CD4-positive, alpha-beta T cell (primary cell): ENCODE measurements around the gene VPS13D. TPM values are rescaled to one million over a fixed set of nuclear protein-coding genes. Genes with fewer than 3 reads are reported as not detected.

Experiments
- ATAC-seq: fragments of 200-7000 bp; cut with Tn5 transposase; one replicate; pipeline ENCODE4 v1.10.0; 2022; ENCODE audit warnings: mild to moderate bottlenecking; ENCODE audit not compliant: poor library complexity
- CTCF ChIA-PET: fragments of 350-600 bp; sonication (Branson Sonifier 250); formaldehyde crosslinking; loops from one replicate; lab custom pipeline; 2021; ENCODE audit warnings: antibody characterized with exemption, inconsistent platforms; lab: Charles Lee
- POLR2A ChIA-PET: fragments of 350-600 bp; sonication (Branson Sonifier 250); formaldehyde crosslinking; loops from one replicate; lab custom pipeline; 2021; ENCODE audit warnings: antibody characterized with exemption, inconsistent platforms; lab: Charles Lee
- DNase-seq, 14 experiments: peaks; one replicate each; pipeline ENCODE4 v3.0.0-alpha.2; 2013 to 2020; ENCODE audit warnings: mixed read lengths in 2 of 14
- H3K27ac ChIP-seq, 2 donors: one replicate each; pipeline versions ENCODE4 v1.5.1 to v1.7.0; 2013; ENCODE audit warnings: low read length in 2 of 2, low read depth in 1 of 2, mild to moderate bottlenecking in 1 of 2
- H3K27me3 ChIP-seq, 2 experiments: 1 replicate in 1 of 2; 2 replicates in 1 of 2; pipeline versions ENCODE4 v1.6.1 to v1.7.0; 2013; ENCODE audit warnings: low read length in 2 of 2, control low read depth in 1 of 2, mild to moderate bottlenecking in 1 of 2, moderate library complexity in 1 of 2; ENCODE audit not compliant: insufficient read depth in 2 of 2, control insufficient read depth in 1 of 2
- H3K36me3 ChIP-seq: one replicate; pipeline ENCODE4 v1.6.1; 2013; ENCODE audit warnings: low read length, control low read depth; ENCODE audit not compliant: insufficient read depth
- H3K4me1 ChIP-seq: one replicate; pipeline ENCODE4 v1.6.1; 2013; ENCODE audit warnings: low read length, control low read depth; ENCODE audit not compliant: insufficient read depth
- H3K4me3 ChIP-seq: one replicate; pipeline ENCODE4 v1.5.1; 2013; ENCODE audit warnings: mild to moderate bottlenecking, low read length, moderate library complexity
- H3K9me3 ChIP-seq, 2 experiments: 1 replicate in 1 of 2; 2 replicates in 1 of 2; pipeline versions ENCODE4 v1.6.1 to v1.7.0; 2013; ENCODE audit warnings: low read length in 2 of 2, mild to moderate bottlenecking in 2 of 2, control low read depth in 1 of 2, moderate library complexity in 1 of 2; ENCODE audit not compliant: control insufficient read depth in 1 of 2, insufficient read depth in 1 of 2
- H3K27ac Mint-ChIP-seq: one replicate; pipeline ENCODE4 v1.8.0; 2020; ENCODE audit warnings: mixed read lengths
- H3K27me3 Mint-ChIP-seq: one replicate; pipeline ENCODE4 v1.8.0; 2021; ENCODE audit warnings: mixed read lengths
- H3K36me3 Mint-ChIP-seq: one replicate; pipeline ENCODE4 v1.8.0; 2021; ENCODE audit warnings: low read depth, mixed read lengths
- H3K4me1 Mint-ChIP-seq: one replicate; pipeline ENCODE4 v1.8.0; 2021; ENCODE audit warnings: low read depth, mixed read lengths
- H3K4me3 Mint-ChIP-seq: one replicate; pipeline ENCODE4 v1.8.0; 2020; ENCODE audit warnings: mild to moderate bottlenecking, mixed read lengths
- H3K9me3 Mint-ChIP-seq: one replicate; pipeline ENCODE4 v1.8.0; 2020; ENCODE audit warnings: mixed read lengths
- intact Hi-C, 2 experiments: fragments of 100-400 bp; cut with DNase I in 1 of 2; cut with micrococcal nuclease in 1 of 2; formaldehyde crosslinking; loops; one replicate each; pipeline versions ENCODE4 v1.15.1 to v1.9.0; 2023 to 2025; cut with DNase I, micrococcal nuclease
- total RNA-seq, 174 experiments: library from RNA in 2 of 174; stranded (reverse) in 2 of 174; gene quantifications; one replicate each; pipeline ENCODE4 v1.2.3 and lab custom pipeline; 2021 to 2026
- TF ChIP-seq, protein P1 (sequence below): fragments of 200-600 bp; IDR thresholded peaks from one replicate; pipeline ENCODE4 v1.8.0; 2022; ENCODE audit warnings: antibody characterized with exemption, mild to moderate bottlenecking

VPS13D gene
- total RNA-seq, 2 experiments from 2014 or later, result 63.0 to 67.3 TPM

DNA sequence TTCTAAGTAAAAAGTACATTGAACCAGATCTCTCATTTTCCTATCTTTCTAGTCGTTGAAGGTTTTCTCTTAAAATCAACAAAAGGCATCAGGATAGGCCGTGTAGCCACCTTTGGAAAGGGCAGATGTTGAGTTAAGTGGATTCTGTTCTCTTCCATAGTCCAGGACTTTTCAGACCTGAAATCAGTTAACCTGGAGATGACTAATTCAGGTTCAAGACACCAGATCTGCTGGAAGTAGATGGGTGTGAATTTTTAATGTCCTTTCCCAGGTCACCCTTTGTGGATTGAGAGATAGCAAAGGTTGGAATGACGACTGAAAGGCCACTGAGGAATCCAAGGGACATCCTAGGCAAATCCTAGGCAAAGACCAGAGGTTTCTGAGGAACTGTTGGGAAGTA is 215.4 kb downstream of the VPS13D start:
- H3K4me1 Mint-ChIP-seq, result peaks cover 76% of the 10 kb centered on the region
- H3K4me3 Mint-ChIP-seq, result no peak overlapping the region
- no peaks in the 10 kb centered on the region for H3K9me3 Mint-ChIP-seq
- Histone ChIP-seq H3K27ac (no peak overlapping the region), H3K9me3 (no peaks in the 10 kb centered on the region), H3K27me3 (no peaks in the 10 kb centered on the region), H3K4me3 (no peak overlapping the region), H3K36me3 (peaks cover 6% of the 10 kb centered on the region), H3K4me1 (peaks cover 30% of the 10 kb centered on the region)
- no peaks in the 10 kb centered on the region for H3K27me3 Mint-ChIP-seq
- peaks cover 37% of the 10 kb centered on the region for H3K36me3 Mint-ChIP-seq
- POLR2A ChIA-PET, result interaction anchor here (5.8 kb wide), 1 partner anchor 11 kb away, joined by 25 read pairs; no protein-coding TSS in a partner anchor
- H3K27ac Mint-ChIP-seq, result no peak overlapping the region
- CTCF ChIA-PET, result no interaction called here
- ATAC-seq (no peak), DNase-seq (no peak)
- TF ChIP-seq, protein P1, sequence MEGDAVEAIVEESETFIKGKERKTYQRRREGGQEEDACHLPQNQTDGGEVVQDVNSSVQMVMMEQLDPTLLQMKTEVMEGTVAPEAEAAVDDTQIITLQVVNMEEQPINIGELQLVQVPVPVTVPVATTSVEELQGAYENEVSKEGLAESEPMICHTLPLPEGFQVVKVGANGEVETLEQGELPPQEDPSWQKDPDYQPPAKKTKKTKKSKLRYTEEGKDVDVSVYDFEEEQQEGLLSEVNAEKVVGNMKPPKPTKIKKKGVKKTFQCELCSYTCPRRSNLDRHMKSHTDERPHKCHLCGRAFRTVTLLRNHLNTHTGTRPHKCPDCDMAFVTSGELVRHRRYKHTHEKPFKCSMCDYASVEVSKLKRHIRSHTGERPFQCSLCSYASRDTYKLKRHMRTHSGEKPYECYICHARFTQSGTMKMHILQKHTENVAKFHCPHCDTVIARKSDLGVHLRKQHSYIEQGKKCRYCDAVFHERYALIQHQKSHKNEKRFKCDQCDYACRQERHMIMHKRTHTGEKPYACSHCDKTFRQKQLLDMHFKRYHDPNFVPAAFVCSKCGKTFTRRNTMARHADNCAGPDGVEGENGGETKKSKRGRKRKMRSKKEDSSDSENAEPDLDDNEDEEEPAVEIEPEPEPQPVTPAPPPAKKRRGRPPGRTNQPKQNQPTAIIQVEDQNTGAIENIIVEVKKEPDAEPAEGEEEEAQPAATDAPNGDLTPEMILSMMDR, result no peak
- intact Hi-C loops, result loop anchor here in 1 of 2 experiments (5.0 kb wide), 1 partner anchor 67 kb away; no protein-coding TSS in a partner anchor

DNA sequence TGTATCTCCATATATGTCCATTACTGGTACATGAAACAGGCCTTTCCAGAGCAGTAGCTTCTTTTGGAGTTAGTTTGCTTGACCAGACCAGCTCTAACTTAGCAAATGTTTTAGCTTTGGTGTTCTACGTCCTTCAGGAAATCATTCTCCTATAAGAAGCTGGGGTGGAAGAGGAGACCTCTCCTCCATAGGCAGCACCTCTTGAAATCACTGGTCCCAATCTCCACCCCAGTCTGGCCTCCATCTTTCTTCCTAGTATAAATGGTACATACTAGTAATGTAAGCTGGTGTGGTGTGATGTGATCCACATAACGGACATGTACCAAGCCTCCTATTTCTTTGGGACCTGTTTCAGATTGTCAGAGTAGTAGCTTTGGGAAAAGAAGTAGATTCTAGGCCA is 216.8 kb downstream of the VPS13D start:
- TF ChIP-seq, protein P1, result no peak
- H3K4me1 ChIP-seq, result peaks cover 40% of the 10 kb centered on the region
- no peaks in the 10 kb centered on the region for H3K27me3 Mint-ChIP-seq
- H3K27me3 ChIP-seq, result no peaks in the 10 kb centered on the region
- DNase-seq (no peak), ATAC-seq (no peak)
- peaks cover 36% of the 10 kb centered on the region for H3K36me3 Mint-ChIP-seq
- no peak overlapping the region for H3K27ac ChIP-seq
- H3K4me3 ChIP-seq, result no peak overlapping the region
- no peaks in the 10 kb centered on the region for H3K9me3 Mint-ChIP-seq
- H3K4me3 Mint-ChIP-seq, result no peak overlapping the region
- peaks cover 81% of the 10 kb centered on the region for H3K4me1 Mint-ChIP-seq
- ChIA-PET CTCF (no interaction called here), POLR2A (interaction anchor here (2.0 to 5.8 kb wide), 2 partner anchors 9 to 12 kb away, joined by 10 to 25 read pairs; no protein-coding TSS in a partner anchor)
- intact Hi-C loops, result loop anchor here in 1 of 2 experiments (5.0 kb wide), 1 partner anchor 66 kb away; no protein-coding TSS in a partner anchor
- no peaks in the 10 kb centered on the region for H3K9me3 ChIP-seq
- no peak overlapping the region for H3K27ac Mint-ChIP-seq
- H3K36me3 ChIP-seq, result peaks cover 6% of the 10 kb centered on the region

DNA sequence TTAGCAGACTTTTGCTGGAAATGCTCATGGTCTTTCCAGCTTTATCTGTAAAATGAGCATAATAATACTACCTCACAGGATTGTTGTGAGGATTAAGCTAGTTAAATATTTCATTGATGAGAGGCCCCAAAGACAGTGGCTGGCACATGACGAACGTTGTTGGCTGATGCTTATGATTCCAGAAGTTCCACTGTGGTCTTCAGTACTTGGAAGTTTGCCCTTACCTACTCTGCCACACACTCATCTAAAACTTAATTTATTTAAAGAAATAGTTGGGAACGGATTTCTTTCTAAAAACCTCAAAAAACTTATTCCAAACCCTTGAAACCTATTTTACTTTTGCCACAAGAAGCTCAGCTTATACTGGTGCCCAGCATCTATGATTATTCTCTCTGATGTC is 217.5 kb downstream of the VPS13D start:
- Histone ChIP-seq H3K4me1 (peaks cover 45% of the 10 kb centered on the region), H3K27ac (no peak overlapping the region), H3K9me3 (no peaks in the 10 kb centered on the region), H3K36me3 (peaks cover 6% of the 10 kb centered on the region), H3K4me3 (no peak overlapping the region), H3K27me3 (no peaks in the 10 kb centered on the region)
- Mint-ChIP-seq H3K4me3 (no peak overlapping the region), H3K9me3 (no peaks in the 10 kb centered on the region), H3K27ac (peak overlapping the region; percentile 85), H3K36me3 (peaks cover 34% of the 10 kb centered on the region), H3K4me1 (peaks cover 86% of the 10 kb centered on the region), H3K27me3 (no peaks in the 10 kb centered on the region)
- CTCF ChIA-PET, result interaction anchor here (1.0 kb wide), 1 partner anchor 173 kb away, joined by 3 read pairs; no protein-coding TSS in a partner anchor
- intact Hi-C loops, result loop anchor here in 1 of 2 experiments (5.0 kb wide), 1 partner anchor 65 kb away; no protein-coding TSS in a partner anchor
- ATAC-seq (no peak), DNase-seq (no peak)
- POLR2A ChIA-PET, result interaction anchor here (1.5 to 5.8 kb wide), 6 partner anchors 10 to 31 kb away, joined by 4 to 25 read pairs (median 8); no protein-coding TSS in a partner anchor
- TF ChIP-seq, protein P1, result no peak
